OCI-LY7 (cell line): ENCODE measurements around the gene MKNK1.

Experiments used
- CTCF ChIP-seq: fragments of 200-600 bp; sonication (generic); conservative IDR thresholded peaks from 2 replicates; pipeline ENCODE4 v1.5.1; 2014; ENCODE audit warnings: mild to moderate bottlenecking, antibody characterized with exemption, low read length, moderate library complexity, mixed read lengths
- EZH2phosphoT487 ChIP-seq: fragments of 200-600 bp; sonication (generic); IDR thresholded peaks from 2 replicates; pipeline ENCODE4 v1.6.1; 2018; ENCODE audit warnings: low read depth, borderline replicate concordance, mild to moderate bottlenecking, mixed run types, antibody characterized with exemption, low read length, moderate library complexity, mixed read lengths

DNA sequence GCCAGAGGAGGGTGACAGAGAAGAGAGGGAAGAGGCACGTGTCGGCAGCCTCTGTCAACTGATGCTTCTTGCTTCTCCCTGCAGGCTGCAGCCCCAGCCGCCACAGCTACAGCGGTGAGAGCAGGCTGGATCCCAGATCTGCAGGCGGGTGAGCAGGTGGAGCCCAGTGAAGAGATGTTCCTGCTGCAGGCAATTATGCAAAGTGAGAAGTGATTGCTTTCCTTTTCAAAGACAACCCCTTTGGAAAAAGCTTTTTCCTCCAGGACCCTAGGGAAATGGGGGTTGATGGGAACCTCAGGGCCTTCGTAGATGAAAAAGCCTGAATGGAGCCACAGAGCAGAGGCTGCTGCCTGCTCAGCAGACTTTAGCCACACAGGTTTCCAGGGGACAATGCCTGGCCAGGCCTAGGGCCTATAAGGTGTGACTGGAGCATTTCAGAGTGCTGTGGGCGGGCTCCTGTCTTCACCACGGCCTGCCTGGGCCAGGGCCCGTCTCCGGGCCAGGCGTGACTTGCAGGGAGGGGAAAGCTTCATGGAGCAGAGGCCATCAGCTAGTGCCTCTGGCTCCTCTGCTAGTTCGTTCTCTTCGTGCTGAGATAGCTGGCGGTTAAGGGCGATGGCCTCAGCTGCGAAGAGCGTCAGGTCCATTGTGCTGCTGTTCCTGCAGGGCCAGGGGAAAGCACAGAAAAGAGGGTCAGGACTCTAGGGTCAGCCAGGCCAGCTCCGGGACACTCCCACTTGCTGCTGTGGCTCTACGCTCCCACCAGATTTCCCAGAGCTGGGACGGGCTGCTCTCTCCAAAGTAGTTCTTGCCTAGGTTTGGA, 45.7 kb downstream of the MKNK1 start:
- TF ChIP-seq CTCF = no peak
- no peak for TF ChIP-seq EZH2phosphoT487
